Sigmoid colon (tissue), 4 donors: Measurements from ENCODE around the gene PIKFYVE.

ENCODE experiments used
- CTCF ChIP-seq, 4 experiments: fragments of 450-650 bp in 3 of 4; fragments of 200-600 bp in 1 of 4; IDR thresholded peaks; one replicate each; pipeline ENCODE4 v1.5.1; 2016 to 2019; ENCODE audit warnings: antibody characterized with exemption in 4 of 4, mild to moderate bottlenecking in 3 of 4, moderate library complexity in 2 of 4
- EP300 ChIP-seq, 4 donors: sonication (generic); formaldehyde crosslinking; IDR thresholded peaks; one replicate each; pipeline ENCODE4 v1.6.1; 2017; ENCODE audit warnings: antibody characterized with exemption in 4 of 4

GRCh38 chr2:208269091-208269490 is 3.0 kb downstream of the PIKFYVE start:
- no peak for TF ChIP-seq CTCF (IDR thresholded peaks at IDR 0.05)
- TF ChIP-seq EP300 (IDR thresholded peaks at IDR 0.05) = no peak
